Urinary bladder (tissue), 3 donors: ENCODE data around the gene C17orf114.

ENCODE experiments used
- DNase-seq: peaks from one replicate; pipeline ENCODE4 v3.0.0-alpha.2; 2015; ENCODE audit errors: extremely low spot score
- H3K27ac ChIP-seq: one replicate; pipeline ENCODE4 v1.5.1; 2013; ENCODE audit warnings: low read depth, mild to moderate bottlenecking, moderate library complexity
- H3K36me3 ChIP-seq: one replicate; pipeline ENCODE4 v1.6.1; 2013; ENCODE audit warnings: mild to moderate bottlenecking, moderate library complexity; ENCODE audit not compliant: insufficient read depth
- H3K4me1 ChIP-seq: one replicate; pipeline ENCODE4 v1.6.1; 2013; ENCODE audit warnings: mild to moderate bottlenecking, moderate library complexity; ENCODE audit not compliant: insufficient read depth
- H3K4me3 ChIP-seq: one replicate; pipeline ENCODE4 v1.5.1; 2013; ENCODE audit warnings: low read depth, low read length
- WGBS: extraction: QIAGEN DNeasy Blood & Tissue Kit; methylation state at CpG from one replicate; pipeline ENCODE4 v1.1.7; 2013; 5-methylcytosine and 5-hydroxymethylcytosine counted together
- donor health status: healthy with polysubstance abuse.
- donor health status: healthy.

C17orf114 gene

GRCh38 chr17:4788159-4788806 lies 13.8 kb downstream of the C17orf114 start:
- no peak overlapping the region for H3K27ac ChIP-seq
- DNase-seq, result no peak
- WGBS, result 78% methylated on average over 14 of the region's 14 CpGs
- H3K4me3 ChIP-seq, result no peak overlapping the region
- no peaks in the 10 kb centered on the region for H3K4me1 ChIP-seq
- H3K36me3 ChIP-seq, result no peaks in the 10 kb centered on the region

GRCh38 chr17:4786516-4786915 lies 15.6 kb downstream of the C17orf114 start:
- no peak for DNase-seq
- H3K4me1 ChIP-seq, result no peaks in the 10 kb centered on the region
- H3K4me3 ChIP-seq, result peak overlapping the region; percentile 9
- no peaks in the 10 kb centered on the region for H3K36me3 ChIP-seq
- H3K27ac ChIP-seq, result no peak overlapping the region
- 5% methylated on average over 6 of the region's 6 CpGs for WGBS

- Histone ChIP-seq H3K36me3 (no peaks in the 10 kb centered on the region), H3K4me3 (peak within 1 kb of the TSS; percentile 9), H3K27ac (no peak within 1 kb of the TSS), H3K4me1 (no peaks in the 10 kb centered on the region)
- no peak for DNase-seq
- WGBS, result 5% methylated on average over 24 of the region's 24 CpGs
These were observed 16.0 kb downstream of the C17orf114 start, which contains the start of gene VMO1 for GRCh38 chr17:4786106-4786511. TSS of gene VMO1 (minus strand) at chr17:4786364. CDS start at chr17:4786352, 12 bp downstream.

GRCh38 chr17:4785311-4786105 lies 16.6 kb downstream of the C17orf114 start:
- H3K27ac ChIP-seq, result no peak overlapping the region

GRCh38 chr17:4782652-4783051 lies 19.5 kb downstream of the C17orf114 start:
- H3K36me3 ChIP-seq, result no peaks in the 10 kb centered on the region
- no peaks in the 10 kb centered on the region for H3K4me1 ChIP-seq
- H3K4me3 ChIP-seq, result no peak overlapping the region
- no peak for DNase-seq
- H3K27ac ChIP-seq, result no peak overlapping the region
- WGBS, result 29% methylated on average over 28 of the region's 28 CpGs

More at GRCh38 chr17:4785311-4786105, 16.6 kb downstream of the C17orf114 start:
- no peak for DNase-seq
- WGBS, result 9% methylated on average over 61 of the region's 61 CpGs
- no peaks in the 10 kb centered on the region for H3K36me3 ChIP-seq
- peak overlapping the region; percentile 9 for H3K4me3 ChIP-seq
- H3K4me1 ChIP-seq, result no peaks in the 10 kb centered on the region

- Histone ChIP-seq H3K27ac (no peak overlapping the region), H3K4me3 (no peak overlapping the region), H3K4me1 (no peaks in the 10 kb centered on the region), H3K36me3 (no peaks in the 10 kb centered on the region)
- 79% methylated on average over 11 of the region's 11 CpGs for whole genome bisulfite sequencing
- no peak for DNase-seq
These were observed 21.7 kb downstream of the C17orf114 start for GRCh38 chr17:4780325-4780955.

- no peak for DNase-seq
- 58% methylated on average over 9 of the region's 9 CpGs for WGBS
- H3K36me3 ChIP-seq, result no peaks in the 10 kb centered on the region
- H3K4me3 ChIP-seq, result no peak overlapping the region
- no peak overlapping the region for H3K27ac ChIP-seq
- no peaks in the 10 kb centered on the region for H3K4me1 ChIP-seq
These were observed 24.0 kb downstream of the C17orf114 start for GRCh38 chr17:4777969-4778760.

- no peaks in the 10 kb centered on the region for H3K36me3 ChIP-seq
- no peak for DNase-seq
- no peak overlapping the region for H3K4me3 ChIP-seq
- no peaks in the 10 kb centered on the region for H3K4me1 ChIP-seq
- no peak overlapping the region for H3K27ac ChIP-seq
- WGBS, result 63% methylated on average over 10 of the region's 10 CpGs
These were observed 29.9 kb downstream of the C17orf114 start for GRCh38 chr17:4772235-4772613.

- no peak within 1 kb of the TSS for H3K4me3 ChIP-seq
- WGBS, result 64% methylated on average over 13 of the region's 13 CpGs
- H3K4me1 ChIP-seq, result no peaks in the 10 kb centered on the region
- H3K36me3 ChIP-seq, result no peaks in the 10 kb centered on the region
- H3K27ac ChIP-seq, result no peak within 1 kb of the TSS
- DNase-seq, result no peak
These were observed 30.5 kb downstream of the C17orf114 start, which contains the start of gene TM4SF5 for GRCh38 chr17:4771519-4772234. TSS of gene TM4SF5 (plus strand) at chr17:4771886. CDS start at chr17:4771923, 37 bp downstream.

GRCh38 chr17:4769628-4770027 lies 32.5 kb downstream of the C17orf114 start:
- Histone ChIP-seq H3K4me3 (no peak overlapping the region), H3K36me3 (no peaks in the 10 kb centered on the region), H3K4me1 (no peaks in the 10 kb centered on the region), H3K27ac (no peak overlapping the region)
- no peak for DNase-seq
- 88% methylated on average over 2 of the region's 2 CpGs for WGBS

GRCh38 chr17:4768298-4768697 lies 33.8 kb downstream of the C17orf114 start:
- 76% methylated on average over 6 of the region's 6 CpGs for WGBS
- H3K36me3 ChIP-seq, result no peaks in the 10 kb centered on the region
- DNase-seq, result no peak
- H3K27ac ChIP-seq, result no peak overlapping the region
- H3K4me1 ChIP-seq, result no peaks in the 10 kb centered on the region
- no peak overlapping the region for H3K4me3 ChIP-seq

- H3K27ac ChIP-seq, result no peak overlapping the region
- DNase-seq, result no peak
- no peaks in the 10 kb centered on the region for H3K36me3 ChIP-seq
- no peak overlapping the region for H3K4me3 ChIP-seq
- WGBS, result 82% methylated on average over 9 of the region's 9 CpGs
- H3K4me1 ChIP-seq, result no peaks in the 10 kb centered on the region
These were observed 35.4 kb downstream of the C17orf114 start for GRCh38 chr17:4766723-4767122.

- WGBS, result 77% methylated on average over 3 of the region's 3 CpGs
- no peak for DNase-seq
- no peak overlapping the region for H3K4me3 ChIP-seq
- H3K27ac ChIP-seq, result no peak overlapping the region
- no peaks in the 10 kb centered on the region for H3K36me3 ChIP-seq
- H3K4me1 ChIP-seq, result no peaks in the 10 kb centered on the region
These were observed 35.9 kb downstream of the C17orf114 start for GRCh38 chr17:4766201-4766600.
